Spleen (tissue), 11 donors: ENCODE measurements around the gene ZNF681. TPM values are rescaled to one million over a fixed set of nuclear protein-coding genes. Genes with fewer than 3 reads are reported as not detected.
"Not testable (repeated sequence)": the region's sequence is repeated elsewhere in the genome, so short reads cannot be mapped to it uniquely, and the experiment has no call there.

Experiments
- DNase-seq: peaks from one replicate; pipeline ENCODE4 v3.0.0-alpha.2; 2020
- H3K27ac ChIP-seq, 8 donors: fragments of 200-600 bp; sonication (generic) in 7 of 8; 1 replicate in 4 of 8; 2 replicates in 4 of 8; pipeline versions ENCODE4 v1.5.0 to v1.8.0; 2016 to 2021; ENCODE audit warnings: inconsistent platforms in 4 of 8, mild to moderate bottlenecking in 4 of 8, moderate library complexity in 1 of 8
- H3K27me3 ChIP-seq, 7 donors: fragments of 200-600 bp; sonication (generic) in 6 of 7; replicated peaks in 1 of 7; 1 replicate in 4 of 7; 2 replicates in 3 of 7; pipeline versions ENCODE4 v1.5.0 to v1.8.0; 2016 to 2021; ENCODE audit warnings: inconsistent platforms in 3 of 7, mild to moderate bottlenecking in 1 of 7
- H3K36me3 ChIP-seq, 6 donors: fragments of 200-600 bp; sonication (generic) in 5 of 6; 1 replicate in 4 of 6; 2 replicates in 2 of 6; pipeline versions ENCODE4 v1.5.0 to v1.8.0; 2016 to 2021; ENCODE audit warnings: inconsistent platforms in 2 of 6
- H3K4me1 ChIP-seq, 6 donors: fragments of 200-600 bp; sonication (generic) in 5 of 6; 1 replicate in 3 of 6; 2 replicates in 3 of 6; pipeline versions ENCODE4 v1.5.0 to v1.8.0; 2016 to 2021; ENCODE audit warnings: inconsistent platforms in 3 of 6
- H3K4me3 ChIP-seq, 8 donors: fragments of 200-600 bp; sonication (generic) in 7 of 8; 1 replicate in 4 of 8; 2 replicates in 4 of 8; pipeline versions ENCODE4 v1.5.0 to v1.8.0; 2016 to 2021; ENCODE audit warnings: inconsistent platforms in 4 of 8, mild to moderate bottlenecking in 4 of 8, moderate library complexity in 2 of 8
- H3K9me3 ChIP-seq, 8 donors: fragments of 200-600 bp; sonication (generic) in 7 of 8; 1 replicate in 4 of 8; 2 replicates in 4 of 8; pipeline versions ENCODE4 v1.5.0 to v1.8.0; 2016 to 2021; ENCODE audit warnings: inconsistent platforms in 4 of 8
- POLR2A ChIP-seq, 3 donors: fragments of 450-650 bp; IDR thresholded peaks; one replicate each; pipeline ENCODE4 v1.5.1; 2017; ENCODE audit warnings: antibody characterized with exemption in 3 of 3, mild to moderate bottlenecking in 1 of 3
- POLR2AphosphoS5 ChIP-seq, 3 donors: sonication (generic); formaldehyde crosslinking; IDR thresholded peaks; one replicate each; pipeline ENCODE4 v1.5.1; 2017; ENCODE audit warnings: antibody characterized with exemption in 3 of 3
- WGBS, 5 donors: extraction: QIAGEN DNeasy Blood & Tissue Kit in 3 of 5; methylation state at CpG; one replicate each; pipeline versions ENCODE4 v1.1.5 to v1.1.7; 2013 to 2018; 5-methylcytosine and 5-hydroxymethylcytosine counted together
- intact Hi-C: fragments of 100-400 bp; cut with DNase I; formaldehyde crosslinking; loops from one replicate; pipeline ENCODE4 v1.15.0; 2023; ENCODE audit warnings: low total_unique reads
- polyA plus RNA-seq, 3 donors: library from polyadenylated mRNA; stranded (reverse); fragments of 200-250 nt; gene quantifications; one replicate each; pipeline ENCODE4 v1.2.1, GENCODE V29; 2013
- total RNA-seq, 7 donors: library from RNA; depleted of rRNA in 3 of 7; stranded (reverse); fragments of >200 nt in 3 of 7; fragmentation: NEBNext Ultra II Directional in 4 of 7; extraction: Animal tissue kit (Norgen Biotek cat#: 25700) in 4 of 7; gene quantifications; one replicate each; pipeline versions ENCODE4 v1.1.0 to v1.2.1, GENCODE V29; 2016 to 2021
- TF ChIP-seq, protein P1 (sequence below), 11 experiments: fragments of 200-600 bp in 7 of 11; fragments of 450-650 bp in 4 of 11; sonication (generic) in 4 of 11; IDR thresholded peaks in 8 of 11; conservative IDR thresholded peaks in 3 of 11; 1 replicate in 7 of 11; 2 replicates in 4 of 11; pipeline versions ENCODE4 v1.4.0 to v1.8.0; 2016 to 2021; ENCODE audit warnings: antibody characterized with exemption in 11 of 11, inconsistent platforms in 4 of 11, mild to moderate bottlenecking in 1 of 11
- donor health status: healthy with polysubstance abuse.
- donor health status: DM: no; HTN: no; CAD: no; lungs with moderate emphysema.
- donor health status: DM: no; HTN: no; CAD: no.
- donor health status: Bipolar disorder and iron deficiency.
- donor health status: healthy.
- donor health status: DM: no; HTN: no; CAD: no.
- donor health status: DM: yes; HTN: yes; CAD: no.

The ZNF681 gene
- total and polyA plus RNA-seq, 10 donors = 0.93 to 6.8 (median 3.8) TPM

GRCh38 chr19:23762884-23763711 is 4.4 kb upstream of the ZNF681 start:
- 2 to 8% (median 4%) methylated on average over 32 to 51 of the region's 51 CpGs for WGBS, 5 donors
- Histone ChIP-seq H3K27ac (peak overlapping the region; percentile 9 to 78 (median 70)), H3K9me3 (peaks cover 0 to 6% (median 0%) of the 10 kb centered on the region in 8 donors), H3K4me3 (peak overlapping the region; percentile 60 to 88 (median 82)), H3K27me3 (no peaks in the 10 kb centered on the region), H3K36me3 (no peaks in the 10 kb centered on the region), H3K4me1 (peaks cover 0 to 30% (median 15%) of the 10 kb centered on the region in 6 donors)
- peak; percentile 91 for DNase-seq
- no peak for TF ChIP-seq POLR2A (IDR thresholded peaks at IDR 0.05)
- TF ChIP-seq, protein P1, sequence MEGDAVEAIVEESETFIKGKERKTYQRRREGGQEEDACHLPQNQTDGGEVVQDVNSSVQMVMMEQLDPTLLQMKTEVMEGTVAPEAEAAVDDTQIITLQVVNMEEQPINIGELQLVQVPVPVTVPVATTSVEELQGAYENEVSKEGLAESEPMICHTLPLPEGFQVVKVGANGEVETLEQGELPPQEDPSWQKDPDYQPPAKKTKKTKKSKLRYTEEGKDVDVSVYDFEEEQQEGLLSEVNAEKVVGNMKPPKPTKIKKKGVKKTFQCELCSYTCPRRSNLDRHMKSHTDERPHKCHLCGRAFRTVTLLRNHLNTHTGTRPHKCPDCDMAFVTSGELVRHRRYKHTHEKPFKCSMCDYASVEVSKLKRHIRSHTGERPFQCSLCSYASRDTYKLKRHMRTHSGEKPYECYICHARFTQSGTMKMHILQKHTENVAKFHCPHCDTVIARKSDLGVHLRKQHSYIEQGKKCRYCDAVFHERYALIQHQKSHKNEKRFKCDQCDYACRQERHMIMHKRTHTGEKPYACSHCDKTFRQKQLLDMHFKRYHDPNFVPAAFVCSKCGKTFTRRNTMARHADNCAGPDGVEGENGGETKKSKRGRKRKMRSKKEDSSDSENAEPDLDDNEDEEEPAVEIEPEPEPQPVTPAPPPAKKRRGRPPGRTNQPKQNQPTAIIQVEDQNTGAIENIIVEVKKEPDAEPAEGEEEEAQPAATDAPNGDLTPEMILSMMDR (IDR thresholded peaks at IDR 0.05 in 8 of 11, conservative IDR thresholded peaks at IDR 0.05 in 3 of 11) = peak in 1 of 11 experiments; percentile 18
- peak; percentile 34 to 69 (median 63) for TF ChIP-seq POLR2AphosphoS5 (IDR thresholded peaks at IDR 0.05)
- intact Hi-C loops = loop anchor here (10.0 kb wide), 1 partner anchor 78 kb away; the partner anchor contains the start of gene ZNF675

- H3K36me3 ChIP-seq = no peaks in the 10 kb centered on the region
- H3K4me3 ChIP-seq = peak overlapping the region; percentile 60 to 88 (median 82)
- TF ChIP-seq, protein P1 (IDR thresholded peaks at IDR 0.05 in 8 of 11, conservative IDR thresholded peaks at IDR 0.05 in 3 of 11) = no peak
- TF ChIP-seq POLR2AphosphoS5 (IDR thresholded peaks at IDR 0.05) = peak in 1 of 3 donors; percentile 47
- intact Hi-C loops = loop anchor here (10.0 kb wide), 1 partner anchor 78 kb away; the partner anchor contains the start of gene ZNF675
- 23 to 36% (median 33%) methylated on average over 9 of the region's 9 CpGs for WGBS, 5 donors
- H3K27me3 ChIP-seq = no peaks in the 10 kb centered on the region
- peak overlapping the region in 6 of 8 donors; percentile 57 to 78 (median 74) for H3K27ac ChIP-seq
- H3K9me3 ChIP-seq = peaks cover 0 to 6% (median 0%) of the 10 kb centered on the region in 8 donors
- DNase-seq = no peak
- H3K4me1 ChIP-seq = peaks cover 0 to 36% (median 21%) of the 10 kb centered on the region in 6 donors
Measured at GRCh38 chr19:23762548-23762883, 3.8 kb upstream of the ZNF681 start.

- not testable (repeated sequence) for H3K4me3 ChIP-seq, H3K9me3 ChIP-seq, H3K27ac ChIP-seq, H3K27me3 ChIP-seq, DNase-seq, H3K36me3 ChIP-seq
- peaks cover 0 to 39% (median 22%) of the 10 kb centered on the region in 6 donors for H3K4me1 ChIP-seq
- 44 to 63% (median 55%) methylated on average over 2 of the region's 2 CpGs for WGBS, 5 donors
- intact Hi-C loops = loop anchor here (10.0 kb wide), 1 partner anchor 76 kb away; the partner anchor contains the start of gene ZNF675
Measured at GRCh38 chr19:23760326-23760725, 1.6 kb upstream of the ZNF681 start.

- H3K4me3 ChIP-seq, DNase-seq, H3K27ac ChIP-seq, H3K27me3 ChIP-seq, intact Hi-C loops, H3K4me1 ChIP-seq: not testable (repeated sequence)
- Histone ChIP-seq H3K36me3 (peaks cover 2 to 64% (median 22%) of the 10 kb centered on the region in 6 donors), H3K9me3 (peaks cover 18 to 100% (median 99%) of the 10 kb centered on the region in 8 donors)
- 86 to 100% (median 96%) methylated on average over 1 of the region's 1 CpG for WGBS, 5 donors
Measured at GRCh38 chr19:23743633-23744232, 15.0 kb downstream of the ZNF681 start.

- not testable (repeated sequence) for H3K4me3 ChIP-seq
Measured at GRCh38 chr19:23730729-23731465, 27.8 kb downstream of the ZNF681 start.

DNA sequence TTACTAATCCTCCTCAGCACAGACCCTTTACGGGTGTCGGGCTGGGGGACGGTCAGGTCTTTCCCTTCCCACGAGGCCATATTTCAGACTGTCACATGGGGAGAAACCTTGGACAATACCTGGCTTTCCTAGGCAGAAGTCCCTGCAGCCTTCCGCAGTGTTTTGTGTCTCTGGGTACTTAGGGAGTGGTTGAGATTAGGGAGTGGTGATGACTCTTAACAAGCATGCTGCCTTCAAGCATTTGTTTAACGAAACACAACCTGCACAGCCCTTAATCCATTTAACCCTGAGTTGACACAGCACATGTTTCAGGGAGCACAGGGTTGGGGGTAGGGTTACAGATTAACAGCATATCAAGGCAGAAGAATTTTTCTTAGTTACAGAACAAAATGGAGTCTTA is 34.5 kb downstream of the ZNF681 start:
- H3K27me3 ChIP-seq, H3K4me3 ChIP-seq, H3K36me3 ChIP-seq, intact Hi-C loops, DNase-seq, H3K4me1 ChIP-seq, H3K27ac ChIP-seq: not testable (repeated sequence)
- peaks cover 0 to 27% (median 1%) of the 10 kb centered on the region in 8 donors for H3K9me3 ChIP-seq
- 18 to 35% (median 28%) methylated on average over 2 to 6 of the region's 6 CpGs for WGBS, 5 donors

More at GRCh38 chr19:23730729-23731465, 27.8 kb downstream of the ZNF681 start:
- WGBS, 5 donors = 78 to 88% (median 84%) methylated on average over 6 of the region's 6 CpGs
- H3K27ac ChIP-seq, H3K4me1 ChIP-seq, intact Hi-C loops, H3K27me3 ChIP-seq, H3K36me3 ChIP-seq, DNase-seq: not testable (repeated sequence)
- peaks cover 0 to 79% (median 56%) of the 10 kb centered on the region in 8 donors for H3K9me3 ChIP-seq
